ENCODE data around the gene UNC79.

GRCh38 chr14:93733631-93734030 is 302.9 kb downstream of the UNC79 start:
- TF ChIP-seq TAF1 (IDR thresholded peaks at IDR 0.05; ENCODE audit: borderline replicate concordance, low read depth, low read length) = no peak
- no peak for TF ChIP-seq POLR2A (IDR thresholded peaks at IDR 0.05; ENCODE audit: low read depth, low read length)
- TF ChIP-seq POLR2AphosphoS5 (IDR thresholded peaks at IDR 0.05; ENCODE audit: low read depth, low read length) = no peak
